WERI-Rb-1 (cell line): Measurements from ENCODE around the gene YTHDF1.

Experiments
- DNase-seq: peaks from one replicate; pipeline ENCODE4 v3.0.0-alpha.2; 2020
- H3K27ac ChIP-seq: fragments of 250-450 bp; sonication (Bioruptor Pico); 2 replicates; pipeline ENCODE4 v1.5.1; 2020; ENCODE audit warnings: mild to moderate bottlenecking, moderate library complexity
- H3K27me3 ChIP-seq: fragments of 250-450 bp; sonication (Bioruptor Pico); 2 replicates; pipeline ENCODE4 v1.5.1; 2021; ENCODE audit warnings: mild to moderate bottlenecking, low read depth, moderate library complexity; ENCODE audit not compliant: insufficient read depth, severe bottlenecking
- H3K36me3 ChIP-seq: fragments of 250-450 bp; sonication (Bioruptor Pico); 2 replicates; pipeline ENCODE4 v1.5.1; 2020; ENCODE audit warnings: mild to moderate bottlenecking, moderate library complexity
- H3K4me3 ChIP-seq: 2 replicates; pipeline ENCODE4 v1.5.1; 2011; ENCODE audit warnings: low read depth, mild to moderate bottlenecking, control low read depth, low read length
- H3K9me3 ChIP-seq: fragments of 250-450 bp; sonication (Bioruptor Pico); 2 replicates; pipeline ENCODE4 v1.5.1; 2021; ENCODE audit warnings: mild to moderate bottlenecking, moderate library complexity; ENCODE audit not compliant: severe bottlenecking
- CTCF ChIP-seq: IDR thresholded peaks from 2 replicates; pipeline ENCODE4 v1.5.1; 2011; ENCODE audit warnings: low read depth, mild to moderate bottlenecking, control low read depth, inconsistent platforms, low read length

Gene YTHDF1

GRCh38 chr20:63236116-63236837 lies 20.3 kb upstream of the YTHDF1 start:
- no peaks in the 10 kb centered on the region for H3K36me3 ChIP-seq
- H3K27me3 ChIP-seq, result no peaks in the 10 kb centered on the region
- H3K4me3 ChIP-seq, result no peak overlapping the region
- TF ChIP-seq CTCF, result no peak
- H3K27ac ChIP-seq, result no peak overlapping the region
- H3K9me3 ChIP-seq, result no peaks in the 10 kb centered on the region
- no peak for DNase-seq

- no peak for TF ChIP-seq CTCF
- H3K27ac ChIP-seq, result no peak within 1 kb of the TSS
Measured at GRCh38 chr20:63235399-63235983, 19.6 kb upstream of the YTHDF1 start, which contains the start of gene BIRC7. TSS of gene BIRC7 (plus strand) at chr20:63235905. CDS start at chr20:63236097, 192 bp downstream.

DNA sequence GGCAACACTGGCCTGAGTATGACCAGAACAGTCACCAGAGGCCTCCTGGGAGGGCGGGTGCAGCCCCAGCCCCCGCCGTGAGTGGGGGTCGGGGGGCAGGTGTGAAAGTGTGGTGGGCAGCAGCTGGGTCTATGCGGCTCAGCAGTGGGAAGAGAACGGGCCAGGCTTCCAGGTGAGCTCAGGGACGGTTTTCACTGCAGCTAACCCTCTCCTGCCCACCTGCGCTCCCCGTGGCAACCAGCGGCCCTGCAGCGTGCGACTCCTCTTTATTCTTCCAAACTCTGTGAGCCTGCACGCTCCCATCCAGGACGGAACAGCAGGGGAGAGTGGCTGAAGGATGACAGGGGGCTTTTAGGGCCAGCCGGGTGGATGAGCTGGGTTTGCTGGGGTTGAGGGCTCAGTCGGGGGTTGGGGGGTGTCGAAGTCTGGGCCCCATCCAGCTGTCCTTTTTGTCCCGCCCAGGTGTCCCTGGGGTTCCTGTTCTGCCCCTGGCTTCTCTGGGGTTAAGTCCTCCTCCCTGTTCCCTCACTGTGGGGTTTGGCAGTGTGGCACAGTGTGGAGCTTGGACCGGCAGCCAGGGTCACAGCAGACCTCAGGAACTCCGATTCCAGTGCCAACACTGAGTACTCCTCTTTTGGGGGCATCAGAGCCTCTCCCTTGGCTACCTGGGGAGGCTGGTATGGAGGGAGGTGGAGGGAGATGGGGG lies 18.9 kb upstream of the YTHDF1 start:
- peak; percentile 77 for DNase-seq
- Histone ChIP-seq H3K27ac (no peak overlapping the region; the same call in 1 of the 2 replicates), H3K36me3 (no peaks in the 10 kb centered on the region), H3K4me3 (no peak overlapping the region), H3K27me3 (no peaks in the 10 kb centered on the region), H3K9me3 (no peaks in the 10 kb centered on the region)
- TF ChIP-seq CTCF, result peak; percentile 86

More at GRCh38 chr20:63235399-63235983, 19.6 kb upstream of the YTHDF1 start, which contains the start of gene BIRC7:
- Histone ChIP-seq H3K9me3 (no peaks in the 10 kb centered on the region), H3K36me3 (no peaks in the 10 kb centered on the region), H3K27me3 (no peaks in the 10 kb centered on the region), H3K4me3 (no peak within 1 kb of the TSS)
- DNase-seq, result no peak

DNA sequence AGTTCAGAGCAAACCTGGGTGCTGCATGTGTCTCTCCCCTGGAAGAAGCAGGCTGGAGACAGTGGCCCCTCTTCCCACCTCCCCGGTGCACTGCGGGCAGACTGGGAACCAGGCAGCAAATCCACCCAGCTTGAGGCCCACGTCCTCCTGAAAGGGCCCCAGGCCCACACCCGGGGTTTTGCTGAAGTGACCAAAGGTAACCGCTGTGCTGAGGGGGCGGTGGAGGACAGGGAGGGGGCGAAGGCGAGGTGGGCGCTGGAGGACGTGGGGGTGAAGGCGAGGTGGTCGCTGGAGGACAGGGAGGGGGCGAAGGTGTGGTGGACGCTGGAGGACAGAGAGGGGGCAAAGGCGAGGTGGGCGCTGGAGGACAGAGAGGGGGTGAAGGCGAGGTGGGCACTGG lies 18.0 kb upstream of the YTHDF1 start:
- no peak overlapping the region for H3K4me3 ChIP-seq
- no peak for TF ChIP-seq CTCF
- no peak for DNase-seq
- no peaks in the 10 kb centered on the region for H3K36me3 ChIP-seq
- H3K9me3 ChIP-seq, result no peaks in the 10 kb centered on the region
- H3K27ac ChIP-seq, result no peak overlapping the region
- H3K27me3 ChIP-seq, result no peaks in the 10 kb centered on the region

- Histone ChIP-seq H3K36me3 (no peaks in the 10 kb centered on the region), H3K4me3 (no peak overlapping the region), H3K9me3 (no peaks in the 10 kb centered on the region), H3K27ac (no peak overlapping the region), H3K27me3 (no peaks in the 10 kb centered on the region)
- no peak for DNase-seq
- no peak for TF ChIP-seq CTCF
Measured at GRCh38 chr20:63233061-63233344, 17.1 kb upstream of the YTHDF1 start.
